Measurements from ENCODE around the gene LTBP1.

GRCh38 chr2:33391529-33392255, 444.9 kb downstream of the LTBP1 start:
- TF ChIP-seq CTCF (optimal IDR thresholded peaks at IDR 0.05 in 1 of 3, IDR thresholded peaks at IDR 0.05 in 1 of 3, conservative IDR thresholded peaks at IDR 0.05 in 1 of 3; ENCODE audit: extremely low read depth in 1 of 3, insufficient read depth in 2 of 3, low read length in 3 of 3) (no peak), EZH2 (IDR thresholded peaks at IDR 0.05; ENCODE audit: low read length) (no peak)

All from keratinocyte (primary cell).